GM18517 (cell line): ENCODE results near the gene SUSD4.

ENCODE experiments used
- ATAC-seq: cut with Tn5 transposase; IDR thresholded peaks from one replicate; pipeline ENCODE4 v1.9.1; 2021; ENCODE audit warnings: mild to moderate bottlenecking, moderate library complexity; ENCODE audit not compliant: unreplicated experiment

The SUSD4 gene

DNA sequence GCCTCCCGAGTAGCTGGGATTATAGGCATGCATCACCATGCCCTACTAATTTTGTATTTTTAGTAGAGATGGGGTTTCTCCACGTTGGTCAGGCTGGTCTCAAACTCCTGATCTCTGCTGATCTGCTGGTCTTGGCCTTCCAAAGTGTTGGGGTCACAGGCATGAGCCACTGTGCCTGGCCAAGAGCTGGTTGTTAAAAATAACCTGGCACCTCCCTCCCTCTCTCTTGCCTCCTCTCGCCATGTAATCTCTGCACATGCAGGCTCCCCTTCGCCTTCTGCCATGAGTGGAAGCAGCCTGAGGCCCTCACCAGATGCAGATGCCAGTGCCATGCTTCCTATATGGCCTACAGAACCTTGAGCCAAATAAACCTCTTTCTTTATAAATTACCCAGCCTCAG, 146.2 kb downstream of the SUSD4 start:
- ATAC-seq = no peak

DNA sequence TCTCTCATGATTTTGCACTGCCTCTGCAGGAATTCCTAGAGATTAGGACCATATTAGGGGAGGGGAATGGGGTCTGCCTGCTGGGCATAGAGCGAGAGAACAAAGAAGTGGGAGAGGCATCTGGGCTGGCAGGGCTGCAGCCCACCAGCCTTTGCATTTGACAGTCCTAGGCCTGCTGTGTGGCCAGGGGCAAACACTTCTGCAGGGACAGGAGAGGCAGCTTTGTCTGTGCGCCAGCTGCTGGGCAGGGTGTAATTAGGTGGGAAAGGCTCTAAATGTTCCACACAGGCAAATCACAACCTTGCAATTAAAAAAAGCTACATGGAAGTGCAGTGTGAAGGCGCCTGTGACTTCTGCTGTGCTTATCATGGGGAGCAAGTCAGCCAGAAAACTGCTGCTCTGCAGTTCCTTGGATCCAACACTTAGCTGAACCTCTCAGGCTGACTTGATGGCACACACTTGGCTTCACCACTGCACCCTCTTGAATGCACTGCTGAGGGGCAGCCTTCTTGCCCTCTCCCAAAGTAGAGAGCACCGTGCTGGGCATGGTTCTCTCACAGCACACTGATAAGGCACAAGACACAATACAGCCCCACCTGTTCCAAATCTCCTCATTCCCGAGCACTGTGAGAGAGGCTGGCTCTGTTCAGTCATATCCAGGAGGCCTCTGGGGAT, 147.3 kb downstream of the SUSD4 start:
- ATAC-seq = no peak

DNA sequence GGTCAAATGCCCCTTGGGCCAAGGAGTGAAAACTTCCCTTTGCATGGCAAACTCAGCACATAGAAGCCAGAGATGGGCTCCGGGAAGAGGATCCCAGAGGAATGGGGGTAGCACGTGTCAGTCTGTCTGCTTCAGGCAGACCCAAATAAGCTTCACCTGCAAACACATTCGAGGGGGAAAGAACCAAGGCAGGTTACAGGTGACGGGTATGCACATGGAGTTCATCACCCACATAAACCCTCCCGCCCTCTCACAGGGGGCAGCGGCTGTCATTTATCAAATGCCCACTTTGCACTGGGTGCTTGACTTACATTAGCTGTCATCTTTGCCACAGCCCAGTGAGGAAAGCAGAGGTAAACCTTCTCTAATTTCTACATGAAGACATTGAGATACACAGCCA, 147.9 kb downstream of the SUSD4 start:
- ATAC-seq = no peak

DNA sequence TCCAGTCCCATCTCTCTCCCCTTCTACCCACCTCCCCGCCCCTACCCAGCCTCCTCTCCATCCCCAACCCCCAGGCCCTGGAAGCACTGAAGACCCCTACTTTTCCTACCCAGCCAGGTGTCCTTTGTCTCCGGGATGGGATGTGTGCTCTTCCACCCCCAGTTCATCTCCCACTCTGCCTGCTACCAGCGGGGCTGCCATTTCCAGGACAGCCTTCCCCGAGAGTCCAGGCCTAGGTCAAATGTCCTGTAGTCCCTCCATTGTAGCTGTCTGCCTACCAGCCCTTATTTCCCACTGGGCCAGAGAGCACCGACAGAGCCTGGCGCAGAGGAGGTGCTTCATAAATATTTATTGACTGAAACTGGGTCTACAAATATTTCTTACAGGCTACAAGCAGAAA, 148.9 kb downstream of the SUSD4 start:
- no peak for ATAC-seq

DNA sequence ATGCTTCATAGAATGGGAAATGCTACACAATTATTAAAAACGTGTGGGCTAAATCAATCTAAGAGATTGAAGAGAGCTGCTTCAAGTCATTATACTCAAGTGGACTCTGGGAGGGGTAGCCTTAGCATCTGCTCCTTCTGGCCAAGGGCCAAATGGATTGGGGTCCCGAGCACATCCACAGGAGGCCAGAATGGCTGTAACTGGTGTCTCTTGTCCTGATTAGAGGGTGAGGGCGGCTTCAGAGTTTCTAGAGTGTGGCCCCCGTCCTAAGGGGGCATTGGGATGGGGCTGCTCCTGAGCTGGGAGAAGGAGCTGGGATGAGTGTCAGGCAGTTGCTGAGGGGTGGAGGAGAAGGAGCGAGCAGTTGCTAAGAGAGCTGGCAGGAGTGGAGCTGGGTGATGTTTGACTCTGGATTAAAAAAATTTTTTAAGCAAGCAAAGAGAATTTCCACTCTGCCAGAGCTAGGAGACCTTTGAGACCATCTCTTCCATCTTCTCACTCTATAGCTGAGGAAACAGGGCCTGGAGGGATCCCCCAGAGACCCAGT, 149.6 kb downstream of the SUSD4 start:
- ATAC-seq = no peak

DNA sequence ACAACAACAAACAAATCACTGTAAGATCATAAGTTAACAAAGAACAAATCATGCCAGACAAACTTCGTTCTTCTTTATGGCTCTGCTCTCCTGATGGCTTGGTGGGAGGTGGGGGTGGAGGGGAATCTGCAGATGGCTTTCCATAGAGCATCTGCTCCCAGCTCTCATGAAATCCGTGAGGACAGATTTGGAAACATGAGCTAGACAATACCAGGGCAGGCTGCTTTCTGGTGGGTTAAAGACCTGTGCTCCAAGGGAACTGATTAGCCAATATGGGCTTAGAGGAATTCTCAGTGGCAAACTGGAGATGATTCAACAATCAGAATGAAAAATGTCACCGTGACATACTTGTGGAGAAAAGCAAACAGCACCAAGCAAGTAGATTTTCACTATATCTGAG, 151.5 kb downstream of the SUSD4 start:
- no peak for ATAC-seq

DNA sequence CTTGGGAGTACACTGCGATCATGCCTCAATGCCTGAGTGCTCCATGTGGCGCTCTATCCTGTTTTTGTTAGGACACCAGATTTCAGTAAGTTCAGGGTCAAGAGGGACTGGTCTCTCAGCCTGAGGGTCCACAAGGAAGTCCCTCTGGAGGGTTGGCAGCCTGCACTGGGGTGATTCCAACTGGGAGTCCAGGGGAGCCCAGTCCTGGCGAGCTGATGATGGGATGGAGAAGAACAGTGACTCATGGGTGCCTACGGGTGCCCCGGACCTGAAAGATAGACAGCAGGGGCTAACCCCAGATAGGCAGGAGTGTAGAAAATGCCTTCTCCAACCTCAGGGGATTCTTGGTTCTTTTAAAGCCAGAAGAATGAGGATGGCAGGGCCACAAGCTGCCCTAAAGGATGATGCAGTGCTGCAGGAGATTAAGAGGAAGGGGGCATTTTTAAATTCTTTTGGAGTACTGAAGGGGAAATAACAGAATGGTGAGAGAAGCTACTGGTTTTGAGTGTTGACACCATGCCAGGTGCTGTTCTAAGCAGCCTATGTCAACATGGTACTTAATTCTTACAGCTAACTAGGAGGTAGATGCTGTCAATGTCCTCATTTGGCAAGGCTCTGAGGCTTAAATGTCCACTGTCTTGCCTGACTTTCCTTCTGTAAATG, 152.5 kb downstream of the SUSD4 start:
- no peak for ATAC-seq

DNA sequence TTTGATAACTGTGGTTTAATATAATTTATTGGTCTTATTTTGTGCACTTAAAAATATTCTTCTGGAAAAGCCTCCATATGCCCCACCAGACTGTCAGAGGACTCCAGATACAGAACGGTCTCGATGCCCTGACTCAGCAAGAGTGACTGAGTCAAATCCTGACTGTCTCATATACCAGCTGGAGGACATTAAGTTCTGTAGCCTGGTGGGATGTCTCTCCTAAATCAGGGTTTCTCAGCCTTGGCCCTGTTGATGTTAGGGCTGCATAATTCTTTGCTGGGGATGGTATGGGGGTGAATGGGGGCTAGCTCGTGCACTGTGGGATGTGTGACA, 153.2 kb downstream of the SUSD4 start:
- ATAC-seq = no peak

DNA sequence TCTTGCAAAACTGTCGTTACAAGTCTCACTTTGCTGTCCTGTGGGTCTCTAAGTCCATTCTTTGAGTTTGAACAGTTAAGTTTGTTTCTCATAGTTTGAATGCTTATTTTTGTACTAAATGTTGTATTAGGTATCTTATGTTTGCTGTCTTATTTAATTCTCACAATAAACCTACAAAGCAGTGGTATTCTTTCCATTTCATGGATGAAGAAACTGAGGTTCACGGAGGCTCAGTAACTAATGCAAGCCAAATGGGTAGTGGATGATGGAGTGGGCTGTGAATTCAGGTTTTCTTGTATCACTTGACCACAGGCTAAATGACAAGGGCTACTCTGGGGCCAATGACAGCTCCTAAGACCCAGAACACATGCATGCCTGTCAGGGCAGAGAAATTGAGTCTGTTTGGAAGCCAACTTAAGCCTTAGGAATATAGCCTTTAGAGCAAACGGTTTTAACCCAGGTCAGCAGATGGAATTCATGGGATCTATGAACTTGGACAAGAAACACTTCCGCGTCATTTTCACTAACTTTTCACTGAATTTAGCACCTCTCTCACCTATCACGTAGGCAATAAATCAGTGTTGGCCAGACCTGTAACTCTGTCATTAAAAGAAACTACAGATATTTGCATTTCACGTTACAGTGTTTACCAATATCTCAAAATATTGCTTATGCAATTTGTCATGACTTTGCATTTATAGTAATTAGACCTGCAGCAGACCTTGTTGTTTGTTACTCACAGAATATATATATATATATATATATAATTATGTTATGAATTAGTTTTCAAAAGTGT, 153.8 kb downstream of the SUSD4 start:
- no peak for ATAC-seq

DNA sequence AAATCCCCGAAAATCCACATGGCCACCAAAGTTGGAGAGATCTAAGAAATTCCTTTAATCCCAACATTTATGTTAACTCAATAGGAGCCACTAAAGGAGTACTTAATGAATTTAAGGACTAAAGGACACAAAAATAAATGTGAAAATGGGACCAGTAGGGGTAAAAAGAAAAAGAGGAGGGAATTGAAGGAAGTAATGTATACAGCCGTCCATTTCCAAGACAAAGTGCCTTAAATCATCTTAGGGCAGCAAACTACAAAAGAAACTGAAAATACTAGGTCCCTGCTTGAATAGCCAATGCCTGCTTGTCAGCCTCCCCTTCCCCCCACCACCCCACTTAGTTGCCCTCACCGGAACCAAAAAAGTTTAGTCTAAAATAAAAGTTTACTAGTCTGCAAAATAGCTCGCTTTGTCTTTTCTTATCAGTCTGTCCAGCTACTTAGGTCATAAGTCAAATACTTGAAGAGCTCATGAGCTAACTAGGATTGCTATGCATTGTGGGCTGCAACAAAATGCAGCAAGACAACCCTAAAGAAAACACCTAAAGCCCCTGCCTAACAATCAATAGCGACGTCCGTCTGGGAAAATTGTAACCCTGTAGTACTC, 154.6 kb downstream of the SUSD4 start:
- ATAC-seq = no peak

DNA sequence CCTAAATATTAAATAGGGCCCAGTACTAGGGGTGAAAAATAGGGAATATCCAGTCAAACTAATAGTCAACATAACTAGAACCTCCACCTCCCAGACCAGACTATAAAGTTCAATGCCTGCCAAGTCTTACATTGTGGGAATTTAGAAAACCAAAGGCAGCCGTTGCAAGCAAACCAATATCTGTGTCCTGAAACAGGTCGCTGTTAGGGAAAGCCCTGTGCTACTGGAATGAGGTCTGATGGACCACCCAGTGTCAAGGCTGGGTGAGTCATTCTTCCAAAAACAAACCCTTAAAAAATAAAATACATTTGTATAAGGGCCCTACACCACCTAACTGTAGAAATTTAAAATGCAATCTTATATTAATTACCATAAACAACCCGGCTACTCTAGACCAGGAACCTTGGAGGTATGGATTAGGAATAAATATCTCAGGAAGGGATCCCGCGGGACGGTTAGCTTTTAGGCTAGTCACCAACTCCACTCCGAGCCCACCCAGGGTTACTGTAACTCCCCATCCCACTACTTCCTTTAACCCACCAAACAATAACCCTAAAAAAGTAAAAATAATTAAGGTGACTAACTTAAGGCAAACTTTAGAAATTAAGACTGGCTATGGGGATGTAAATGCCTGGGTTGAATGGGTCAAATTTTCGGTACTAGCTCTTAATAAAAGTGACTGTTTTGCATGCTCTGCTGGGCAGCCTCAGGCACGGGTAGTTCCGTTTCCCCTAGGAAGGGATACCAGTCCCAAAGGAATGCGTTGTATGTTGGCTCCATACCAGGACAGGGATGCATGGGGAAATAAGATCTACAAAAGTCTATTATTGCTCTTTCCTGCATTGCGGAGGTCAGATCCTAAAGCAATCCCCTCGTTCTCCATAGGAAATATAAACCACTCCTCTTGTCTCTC, 155.6 kb downstream of the SUSD4 start:
- no peak for ATAC-seq

DNA sequence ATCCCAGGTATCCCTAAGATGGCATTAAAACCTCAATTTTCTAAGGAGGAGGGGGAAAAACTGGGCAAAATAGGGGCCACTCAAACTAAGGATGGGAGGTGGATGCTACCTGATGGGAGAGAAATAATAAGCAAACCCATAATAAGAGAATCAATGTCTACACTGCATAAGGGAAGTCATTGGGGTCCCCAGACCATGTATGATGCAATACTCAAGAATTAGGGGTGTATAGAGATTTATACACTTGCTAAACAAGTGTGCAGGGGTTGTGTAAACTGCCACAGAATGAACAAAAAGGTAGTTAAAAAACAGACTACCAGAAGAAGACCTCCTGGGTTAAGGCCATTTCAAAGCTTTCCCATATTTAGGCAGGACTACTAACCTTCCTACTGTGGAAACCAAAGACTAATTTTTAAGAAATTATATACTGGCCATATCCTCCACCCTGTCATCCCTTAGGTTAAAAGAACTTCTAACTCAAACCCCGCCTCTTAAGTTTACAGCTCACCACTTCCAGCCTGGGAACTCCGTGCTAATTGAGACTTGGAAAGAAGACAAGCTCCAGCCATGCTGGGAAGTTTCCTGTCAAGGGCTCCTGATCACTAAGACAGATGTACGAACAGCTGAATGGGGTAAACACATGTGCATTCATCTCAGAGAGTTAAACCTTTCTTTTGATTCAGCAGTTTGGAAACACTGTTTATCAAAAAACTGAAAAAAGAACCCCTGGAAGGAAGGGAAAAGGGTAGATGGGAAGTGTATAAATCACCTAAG, 156.5 kb downstream of the SUSD4 start:
- ATAC-seq = no peak

DNA sequence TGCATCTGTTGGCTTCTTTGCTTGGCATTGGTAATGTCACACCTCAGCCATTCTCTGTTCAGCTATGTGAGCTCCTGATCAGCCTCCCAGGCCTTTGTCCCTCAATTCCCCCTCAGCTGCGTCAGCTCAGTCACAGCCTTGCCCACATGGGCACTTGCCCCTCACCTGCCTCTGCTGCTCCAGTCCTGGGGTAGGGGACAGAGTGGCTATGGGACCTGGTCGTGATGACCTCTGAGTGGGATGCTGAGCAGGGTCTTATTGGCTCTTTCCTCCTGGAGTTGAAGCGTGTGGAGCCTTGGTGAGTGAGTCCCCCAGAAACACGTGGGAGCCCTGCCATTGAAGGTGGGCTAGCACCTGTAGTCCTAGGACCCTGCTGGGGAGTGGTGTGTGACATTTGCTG, 159.6 kb downstream of the SUSD4 start:
- no peak for ATAC-seq

DNA sequence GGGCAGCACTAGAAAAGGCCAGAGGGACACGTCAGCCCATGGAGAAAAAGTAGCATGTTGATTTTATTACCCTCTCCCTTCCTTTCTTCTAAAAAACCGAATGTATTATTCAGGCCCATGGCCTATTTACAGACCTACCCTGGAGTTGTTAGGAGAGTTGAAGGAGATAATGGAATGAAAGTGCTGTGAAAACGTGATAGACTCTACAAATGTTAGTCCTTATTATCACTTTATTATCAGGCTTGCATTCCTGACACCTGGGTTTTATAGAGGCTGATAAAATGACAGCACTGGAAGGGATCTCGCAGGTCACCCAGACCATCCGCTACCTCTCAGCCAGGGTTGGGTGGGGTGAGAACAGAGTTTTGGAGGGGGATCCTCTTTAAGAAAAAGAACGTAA, 160.3 kb downstream of the SUSD4 start:
- no peak for ATAC-seq

DNA sequence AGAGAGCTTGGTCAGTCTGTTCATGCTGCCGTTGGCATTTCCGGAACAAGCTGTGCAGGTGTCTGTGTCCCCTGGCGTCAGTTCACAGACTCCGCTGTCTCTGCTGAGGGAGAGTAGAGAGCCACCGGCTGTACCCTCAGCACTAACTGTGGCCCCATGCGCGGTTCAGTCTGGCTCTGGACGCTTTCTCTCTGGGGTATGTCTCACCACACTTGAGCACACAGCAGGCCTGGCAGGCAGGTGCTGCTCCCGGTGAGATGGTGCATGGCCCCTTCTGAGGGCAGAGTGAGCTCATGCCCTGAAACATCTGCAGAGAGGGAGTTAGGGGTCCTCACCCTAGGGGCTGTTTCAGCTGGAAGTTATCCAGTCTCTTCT, 161.0 kb downstream of the SUSD4 start:
- ATAC-seq = no peak

DNA sequence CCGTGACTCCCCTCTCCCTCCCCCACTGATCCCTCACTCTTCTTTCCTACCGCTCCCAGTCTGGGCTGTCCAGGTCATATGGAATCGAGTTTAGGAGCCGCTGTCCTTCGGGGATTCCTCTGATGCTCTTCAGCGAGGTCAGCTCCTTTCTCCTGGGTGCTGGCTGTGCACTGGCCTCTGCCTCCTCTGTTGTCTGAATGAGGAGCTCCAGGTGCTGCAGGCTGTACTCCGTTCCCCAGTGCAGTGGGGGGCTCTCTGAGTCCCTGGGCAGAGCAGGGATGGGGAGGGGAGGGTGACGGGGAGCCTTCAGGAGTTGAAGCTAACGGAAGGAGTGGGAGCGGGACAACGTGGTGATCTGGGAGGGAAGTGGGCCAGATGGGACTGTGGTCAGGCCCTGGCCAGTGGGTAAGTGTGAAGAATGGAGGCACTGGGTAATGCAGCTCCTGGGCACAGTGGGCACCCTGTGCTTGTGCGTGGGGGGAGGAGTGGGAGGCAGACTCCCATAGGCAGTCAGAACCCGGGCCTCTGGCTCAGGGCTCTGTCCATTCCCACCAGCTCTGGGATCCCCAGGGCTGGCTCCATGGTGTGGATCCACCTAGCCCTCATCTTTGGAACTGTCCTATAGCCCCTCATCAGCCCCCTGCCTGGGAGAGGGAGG, 161.5 kb downstream of the SUSD4 start:
- no peak for ATAC-seq

DNA sequence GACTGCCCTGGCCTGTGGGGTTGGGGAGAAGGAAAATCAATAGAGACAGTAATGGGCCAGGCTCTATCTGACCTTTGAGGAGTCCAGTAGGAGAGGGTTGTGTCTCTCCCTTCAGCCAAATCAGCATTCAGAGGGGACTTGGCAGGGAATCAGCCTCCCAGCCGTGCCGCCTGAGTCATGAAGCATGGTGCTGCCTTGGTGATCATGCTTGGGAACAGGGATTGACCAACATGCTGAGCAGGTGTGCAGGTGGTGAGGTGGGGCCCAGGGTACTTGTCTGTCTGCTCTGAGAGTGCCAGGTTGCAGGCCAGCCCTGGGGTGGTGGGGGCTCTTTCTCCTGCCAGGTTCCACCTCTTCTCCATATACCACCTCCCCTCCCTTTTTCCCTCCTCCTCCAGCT, 162.0 kb downstream of the SUSD4 start:
- no peak for ATAC-seq

DNA sequence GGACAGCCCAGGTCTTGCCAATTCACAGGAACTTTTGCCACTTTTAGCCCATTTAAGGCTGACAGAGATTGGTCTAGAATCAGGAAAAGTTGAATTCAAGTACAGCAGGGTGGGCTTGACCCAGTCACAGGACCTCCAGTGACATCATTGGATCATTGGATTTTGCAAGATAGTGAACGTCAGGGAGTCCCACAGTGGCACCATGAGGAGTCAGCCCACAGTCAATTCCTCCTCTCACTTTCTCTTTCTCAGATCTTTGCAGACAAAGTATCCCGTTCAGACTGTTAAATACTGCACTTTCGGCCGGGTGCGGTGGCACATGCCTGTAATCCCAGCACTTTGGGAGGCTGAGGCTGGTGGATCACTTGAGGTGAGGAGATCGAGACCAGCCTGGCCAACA, 163.1 kb downstream of the SUSD4 start:
- no peak for ATAC-seq

DNA sequence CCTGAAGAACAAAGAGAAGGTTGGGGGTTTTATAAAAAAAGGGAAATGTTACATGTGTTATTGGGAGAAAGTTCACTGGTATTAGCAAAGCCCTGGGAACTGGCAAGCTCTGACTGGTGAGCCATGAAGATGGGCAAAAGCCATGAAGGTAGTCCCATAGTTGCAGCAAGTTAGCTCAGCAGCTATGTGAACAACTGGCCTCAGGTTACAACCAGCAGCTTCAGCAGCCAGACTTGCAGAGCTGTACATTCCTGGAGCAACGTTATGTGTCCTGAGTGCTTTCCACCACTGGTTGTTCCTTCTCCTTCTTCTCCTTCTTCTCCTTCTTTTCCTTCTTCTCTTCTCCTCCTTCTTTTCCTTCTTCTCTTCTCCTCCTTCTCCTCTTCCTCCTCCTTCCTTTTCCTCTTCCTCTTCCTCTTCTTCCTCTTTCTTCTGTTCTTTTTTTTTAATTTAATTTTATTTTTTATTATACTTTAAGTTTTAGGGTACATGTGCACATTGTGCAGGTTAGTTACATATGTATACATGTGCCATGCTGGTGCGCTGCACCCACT, 164.8 kb downstream of the SUSD4 start:
- ATAC-seq = no peak
